Neural progenitor cell (in vitro differentiated cells): ENCODE results near the gene CC2D2A. TPM values are rescaled to one million over a fixed set of nuclear protein-coding genes. Genes with fewer than 3 reads are reported as not detected.

Source experiments
- DNase-seq: peaks from one replicate; pipeline ENCODE4 v3.0.0-alpha.2; 2016; ENCODE audit warnings: low spot score
- H2AFZ ChIP-seq: fragments of 200-600 bp; sonication (generic); replicated peaks from 2 replicates; pipeline ENCODE4 v1.6.1; 2016; ENCODE audit warnings: antibody characterized with exemption
- H3F3A ChIP-seq: fragments of 200-600 bp; sonication (generic); 2 replicates; pipeline ENCODE4 v1.6.1; 2016; ENCODE audit warnings: antibody characterized with exemption, low read depth
- H3K27ac ChIP-seq: fragments of 200-600 bp; sonication (generic); 2 replicates; pipeline ENCODE4 v1.5.1; 2016; ENCODE audit warnings: mild to moderate bottlenecking
- H3K27me3 ChIP-seq: fragments of 200-600 bp; sonication (generic); 2 replicates; pipeline ENCODE4 v1.6.1; 2016; ENCODE audit warnings: mild to moderate bottlenecking, moderate library complexity
- H3K36me3 ChIP-seq: fragments of 200-600 bp; sonication (generic); 2 replicates; pipeline ENCODE4 v1.5.1; 2016
- H3K4me1 ChIP-seq: fragments of 200-600 bp; sonication (generic); 2 replicates; pipeline ENCODE4 v1.6.1; 2016; ENCODE audit warnings: mixed run types
- H3K4me2 ChIP-seq: fragments of 200-600 bp; sonication (generic); 2 replicates; pipeline ENCODE4 v1.6.1; 2016
- H3K4me3 ChIP-seq: fragments of 200-600 bp; sonication (generic); 2 replicates; pipeline ENCODE4 v1.5.1; 2016
- H3K79me2 ChIP-seq: fragments of 200-600 bp; sonication (generic); 2 replicates; pipeline ENCODE4 v1.6.1; 2016; ENCODE audit warnings: low read depth
- H3K9ac ChIP-seq: fragments of 200-600 bp; sonication (generic); 2 replicates; pipeline ENCODE4 v1.6.1; 2016
- H3K9me3 ChIP-seq: fragments of 200-600 bp; sonication (generic); 2 replicates; pipeline ENCODE4 v1.5.1; 2016; ENCODE audit warnings: low read depth
- H4K20me1 ChIP-seq: fragments of 200-600 bp; sonication (generic); 2 replicates; pipeline ENCODE4 v1.6.1; 2016; ENCODE audit warnings: low read depth
- H3K27ac Mint-ChIP-seq: 3 replicates; pipeline ENCODE4 v1.8.0; 2021; ENCODE audit warnings: mixed read lengths
- H3K27me3 Mint-ChIP-seq: 2 replicates; pipeline ENCODE4 v1.8.0; 2022; ENCODE audit warnings: low read depth, mild to moderate bottlenecking, inconsistent platforms, moderate library complexity, mixed read lengths; ENCODE audit not compliant: insufficient read depth
- H3K36me3 Mint-ChIP-seq: 3 replicates; pipeline ENCODE4 v1.8.0; 2021; ENCODE audit warnings: mixed read lengths
- H3K4me1 Mint-ChIP-seq: 3 replicates; pipeline ENCODE4 v1.8.0; 2021; ENCODE audit warnings: mixed read lengths
- H3K4me3 Mint-ChIP-seq: 3 replicates; pipeline ENCODE4 v1.8.0; 2021; ENCODE audit warnings: mild to moderate bottlenecking, moderate library complexity, mixed read lengths
- H3K9me3 Mint-ChIP-seq: 3 replicates; pipeline ENCODE4 v1.8.0; 2020; ENCODE audit warnings: mixed read lengths
- EZH2phosphoT487 ChIP-seq: fragments of 200-600 bp; sonication (generic); IDR thresholded peaks from 2 replicates; pipeline ENCODE4 v1.6.1; 2017; ENCODE audit warnings: antibody characterized with exemption
- small RNA-seq: library from RNA; depleted of rRNA; stranded (forward); fragments of <200 nt; gene quantifications from one replicate; pipeline ENCODE3, GENCODE V24; 2015
- total RNA-seq: library from RNA; depleted of rRNA; stranded (reverse); fragments of >200 nt; gene quantifications from 2 replicates; pipeline ENCODE4 v1.2.3, GENCODE V29; 2015; ENCODE audit warnings: low replicate concordance
- TF ChIP-seq, protein P1 (sequence below): fragments of 200-600 bp; sonication (generic); IDR thresholded peaks from 2 replicates; pipeline ENCODE4 v1.5.1; 2017; ENCODE audit warnings: antibody characterized with exemption, mild to moderate bottlenecking

The CC2D2A gene
- total RNA-seq, 1 donor from 2014 or later: 40.0 TPM

DNA sequence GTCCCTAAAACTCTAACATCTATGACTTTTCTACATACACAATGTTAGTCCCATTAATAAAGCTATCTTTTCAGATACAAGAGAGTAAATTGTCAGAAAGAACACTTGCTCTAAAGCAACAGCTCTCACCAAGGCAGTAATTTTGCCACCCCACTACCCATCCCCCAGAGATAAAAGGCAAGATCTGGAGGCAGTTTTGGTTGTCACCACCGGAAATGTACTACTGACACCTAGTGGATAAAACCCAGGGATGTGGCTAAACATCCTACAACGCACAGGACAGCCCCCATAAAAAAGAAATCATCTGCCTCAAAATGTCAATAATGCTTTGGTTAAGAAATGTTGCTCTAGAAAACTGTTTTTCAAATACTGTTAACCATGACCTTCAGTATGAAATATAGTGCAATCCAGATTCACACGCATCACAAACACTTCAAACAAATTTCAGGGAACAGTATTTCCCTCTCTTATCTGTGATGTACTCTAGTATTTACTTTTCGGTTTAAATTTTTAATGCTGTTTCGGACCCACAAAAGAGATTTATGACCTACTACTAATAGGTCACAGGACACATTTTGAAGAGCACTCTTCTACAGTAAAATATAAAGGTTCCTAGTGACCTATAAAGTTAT is 180.3 kb downstream of the CC2D2A start:
- H3K4me1 ChIP-seq: peaks cover 23% of the 10 kb centered on the region
- Mint-ChIP-seq H3K4me1 (peaks cover 35% of the 10 kb centered on the region), H3K27me3 (no peaks in the 10 kb centered on the region), H3K9me3 (peaks cover 4% of the 10 kb centered on the region), H3K4me3 (no peak overlapping the region), H3K36me3 (peaks cover 11% of the 10 kb centered on the region), H3K27ac (no peak overlapping the region)
- H3K9me3 ChIP-seq: no peaks in the 10 kb centered on the region
- H2AFZ ChIP-seq: no peak overlapping the region
- H4K20me1 ChIP-seq: peaks cover 18% of the 10 kb centered on the region
- H3K36me3 ChIP-seq: no peaks in the 10 kb centered on the region
- no peaks in the 10 kb centered on the region for H3K27me3 ChIP-seq
- peaks cover 97% of the 10 kb centered on the region for H3K79me2 ChIP-seq
- peaks cover 10% of the 10 kb centered on the region for H3F3A ChIP-seq
- peak overlapping the region; percentile 63 for H3K4me2 ChIP-seq
- no peak overlapping the region for H3K9ac ChIP-seq
- peak; percentile 72 for DNase-seq
- TF ChIP-seq, protein P1, sequence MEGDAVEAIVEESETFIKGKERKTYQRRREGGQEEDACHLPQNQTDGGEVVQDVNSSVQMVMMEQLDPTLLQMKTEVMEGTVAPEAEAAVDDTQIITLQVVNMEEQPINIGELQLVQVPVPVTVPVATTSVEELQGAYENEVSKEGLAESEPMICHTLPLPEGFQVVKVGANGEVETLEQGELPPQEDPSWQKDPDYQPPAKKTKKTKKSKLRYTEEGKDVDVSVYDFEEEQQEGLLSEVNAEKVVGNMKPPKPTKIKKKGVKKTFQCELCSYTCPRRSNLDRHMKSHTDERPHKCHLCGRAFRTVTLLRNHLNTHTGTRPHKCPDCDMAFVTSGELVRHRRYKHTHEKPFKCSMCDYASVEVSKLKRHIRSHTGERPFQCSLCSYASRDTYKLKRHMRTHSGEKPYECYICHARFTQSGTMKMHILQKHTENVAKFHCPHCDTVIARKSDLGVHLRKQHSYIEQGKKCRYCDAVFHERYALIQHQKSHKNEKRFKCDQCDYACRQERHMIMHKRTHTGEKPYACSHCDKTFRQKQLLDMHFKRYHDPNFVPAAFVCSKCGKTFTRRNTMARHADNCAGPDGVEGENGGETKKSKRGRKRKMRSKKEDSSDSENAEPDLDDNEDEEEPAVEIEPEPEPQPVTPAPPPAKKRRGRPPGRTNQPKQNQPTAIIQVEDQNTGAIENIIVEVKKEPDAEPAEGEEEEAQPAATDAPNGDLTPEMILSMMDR: peak; percentile 80
- no peak for TF ChIP-seq EZH2phosphoT487
- H3K4me3 ChIP-seq: no peak overlapping the region
- H3K27ac ChIP-seq: no peak overlapping the region

Small RNA genes lying within 50 kb of the gene (small RNA-seq; reads per million reads assigned to genes)
- not detected for gene AC007016.1

Other genes with a start within 250 kb of the CC2D2A start
- gene C1QTNF7, start 41.8 kb upstream of the CC2D2A start, total RNA-seq: not detected in 2 replicates
- 72.7 and 87.9 TPM in 2 replicates for gene FBXL5, start 185.5 kb downstream of the CC2D2A start, total RNA-seq
- gene FAM200B, start 211.9 kb downstream of the CC2D2A start, total RNA-seq: 58.3 and 63.2 TPM in 2 replicates
- 0.45 and 1.2 TPM in 2 replicates for gene BST1, start 233.2 kb downstream of the CC2D2A start, total RNA-seq